Testis (tissue), 3 donors: ENCODE results near the gene FNDC3A. TPM values are rescaled to one million over a fixed set of nuclear protein-coding genes. Genes with fewer than 3 reads are reported as not detected.

Experiments used
- DNase-seq: peaks from one replicate; pipeline ENCODE4 v3.0.0-alpha.2; 2019
- H3K27ac ChIP-seq, 2 donors: fragments of 200-600 bp; sonication (generic); one replicate each; pipeline ENCODE4 v1.5.1; 2019
- H3K27me3 ChIP-seq: fragments of 200-600 bp; sonication (generic); one replicate; pipeline ENCODE4 v1.5.1; 2019
- H3K36me3 ChIP-seq: fragments of 200-600 bp; sonication (generic); one replicate; pipeline ENCODE4 v1.5.1; 2017; ENCODE audit warnings: low read depth; ENCODE audit errors: missing control alignments
- H3K4me1 ChIP-seq: fragments of 200-600 bp; sonication (generic); one replicate; pipeline ENCODE4 v1.5.1; 2019
- H3K4me3 ChIP-seq, 2 donors: fragments of 200-600 bp; sonication (generic); one replicate each; pipeline ENCODE4 v1.5.1; 2017 to 2019
- H3K9me3 ChIP-seq: fragments of 200-600 bp; sonication (generic); one replicate; pipeline ENCODE4 v1.5.1; 2017
- POLR2A ChIP-seq: fragments of 450-650 bp; IDR thresholded peaks from one replicate; pipeline ENCODE4 v1.6.1; 2017; ENCODE audit warnings: antibody characterized with exemption, mild to moderate bottlenecking, moderate library complexity
- WGBS, 2 donors: methylation state at CpG; one replicate each; pipeline ENCODE4 v1.1.5; 2018; 5-methylcytosine and 5-hydroxymethylcytosine counted together
- intact Hi-C: fragments of 100-400 bp; cut with DNase I; formaldehyde crosslinking; loops from one replicate; pipeline ENCODE4 v1.15.1; 2023; ENCODE audit warnings: low total_unique reads
- polyA plus RNA-seq: library from polyadenylated mRNA; stranded (reverse); fragments of 350-450 nt; fragmentation: Illumina TruSeq; extraction: RNeasy Lipid Tissue Mini Kit (QIAGEN cat#74804); gene quantifications from one replicate; pipeline ENCODE4 v1.2.3, GENCODE V29; 2014; ENCODE audit warnings: low read depth, low replicate concordance; ENCODE audit not compliant: insufficient read depth
- total RNA-seq, 2 donors: library from RNA; depleted of rRNA; stranded (reverse); fragments of >200 nt; gene quantifications; one replicate each; pipeline ENCODE4 v1.2.3, GENCODE V29; 2016
- TF ChIP-seq, protein P1 (sequence below), 3 experiments: fragments of 450-650 bp in 2 of 3; fragments of 200-600 bp in 1 of 3; sonication (generic) in 1 of 3; IDR thresholded peaks; one replicate each; pipeline ENCODE4 v1.5.1; 2016 to 2019; ENCODE audit warnings: antibody characterized with exemption in 3 of 3, mild to moderate bottlenecking in 2 of 3, moderate library complexity in 1 of 3

FNDC3A gene
- total and polyA plus RNA-seq, 3 donors from 2014 or later = 52.5 to 77.3 (median 75.0) TPM

DNA sequence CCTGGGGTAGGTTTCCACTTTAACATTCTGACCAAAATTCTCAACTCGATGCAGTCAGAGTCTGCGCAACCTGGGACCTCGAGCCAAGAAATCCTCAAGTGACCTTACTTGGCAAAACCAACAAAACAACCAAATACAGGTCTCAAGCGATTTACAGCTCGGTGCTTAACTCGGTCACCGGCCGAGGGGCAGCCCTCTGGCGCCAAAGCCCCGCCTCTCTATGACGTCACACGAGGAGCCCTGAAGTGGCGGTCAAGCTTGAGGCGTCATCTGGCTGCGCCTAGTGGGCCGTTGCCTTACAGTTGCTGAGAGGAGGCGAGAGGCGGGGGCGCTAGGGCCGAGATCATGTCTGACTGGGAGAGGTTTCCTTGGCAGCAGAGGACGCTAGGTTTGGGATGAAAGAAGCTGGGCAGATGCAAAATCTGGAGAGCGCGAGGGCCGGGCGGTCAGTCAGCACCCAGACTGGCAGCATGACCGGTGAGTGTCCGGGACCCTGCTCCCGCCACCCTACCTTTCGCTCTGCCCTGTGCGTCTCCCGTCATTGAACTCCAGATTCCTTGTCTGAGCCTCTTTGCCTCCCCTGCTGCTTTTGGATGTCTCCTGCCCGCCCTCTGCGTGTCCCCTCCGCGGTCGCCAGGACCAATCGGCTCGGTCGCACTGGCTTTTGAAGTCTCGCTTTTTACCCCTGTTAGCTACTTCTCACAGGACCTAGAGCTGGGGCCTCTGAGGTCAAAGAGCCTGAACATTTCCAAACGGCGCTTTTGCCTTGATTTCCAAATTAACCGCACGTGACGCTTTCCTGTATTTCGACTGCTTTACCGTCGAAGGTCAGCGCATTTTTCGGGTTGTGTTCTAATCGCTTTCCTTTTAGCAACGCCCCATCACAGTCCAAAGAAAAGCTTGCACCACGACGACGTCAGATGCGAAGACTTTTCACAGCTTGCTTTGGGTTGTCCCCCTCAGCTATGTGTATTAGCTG is 272.2 kb downstream of the FNDC3A start, which contains the start of gene CDADC1:
CDADC1 (plus strand) TSS at position 283 of the 979 bp plus-strand sequence; CDS start at position 396, 113 bp downstream.
- H3K27ac ChIP-seq = peak within 1 kb of the TSS; percentile 82 to 93
- DNase-seq = peak; percentile 99
- H3K4me3 ChIP-seq = peak within 1 kb of the TSS; percentile 72 to 96
- WGBS, 2 donors = 0% methylated on average over 51 to 56 of the region's 56 CpGs
- TF ChIP-seq POLR2A = no peak
- TF ChIP-seq, protein P1, sequence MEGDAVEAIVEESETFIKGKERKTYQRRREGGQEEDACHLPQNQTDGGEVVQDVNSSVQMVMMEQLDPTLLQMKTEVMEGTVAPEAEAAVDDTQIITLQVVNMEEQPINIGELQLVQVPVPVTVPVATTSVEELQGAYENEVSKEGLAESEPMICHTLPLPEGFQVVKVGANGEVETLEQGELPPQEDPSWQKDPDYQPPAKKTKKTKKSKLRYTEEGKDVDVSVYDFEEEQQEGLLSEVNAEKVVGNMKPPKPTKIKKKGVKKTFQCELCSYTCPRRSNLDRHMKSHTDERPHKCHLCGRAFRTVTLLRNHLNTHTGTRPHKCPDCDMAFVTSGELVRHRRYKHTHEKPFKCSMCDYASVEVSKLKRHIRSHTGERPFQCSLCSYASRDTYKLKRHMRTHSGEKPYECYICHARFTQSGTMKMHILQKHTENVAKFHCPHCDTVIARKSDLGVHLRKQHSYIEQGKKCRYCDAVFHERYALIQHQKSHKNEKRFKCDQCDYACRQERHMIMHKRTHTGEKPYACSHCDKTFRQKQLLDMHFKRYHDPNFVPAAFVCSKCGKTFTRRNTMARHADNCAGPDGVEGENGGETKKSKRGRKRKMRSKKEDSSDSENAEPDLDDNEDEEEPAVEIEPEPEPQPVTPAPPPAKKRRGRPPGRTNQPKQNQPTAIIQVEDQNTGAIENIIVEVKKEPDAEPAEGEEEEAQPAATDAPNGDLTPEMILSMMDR (IDR thresholded peaks at IDR 0.05) = peak in 2 of 3 experiments; percentile 7 to 25
- no peaks in the 10 kb centered on the region for H3K9me3 ChIP-seq
- H3K4me1 ChIP-seq = peaks cover 3% of the 10 kb centered on the region
- no peaks in the 10 kb centered on the region for H3K27me3 ChIP-seq
- intact Hi-C loops = no loop called here
- no peaks in the 10 kb centered on the region for H3K36me3 ChIP-seq

DNA sequence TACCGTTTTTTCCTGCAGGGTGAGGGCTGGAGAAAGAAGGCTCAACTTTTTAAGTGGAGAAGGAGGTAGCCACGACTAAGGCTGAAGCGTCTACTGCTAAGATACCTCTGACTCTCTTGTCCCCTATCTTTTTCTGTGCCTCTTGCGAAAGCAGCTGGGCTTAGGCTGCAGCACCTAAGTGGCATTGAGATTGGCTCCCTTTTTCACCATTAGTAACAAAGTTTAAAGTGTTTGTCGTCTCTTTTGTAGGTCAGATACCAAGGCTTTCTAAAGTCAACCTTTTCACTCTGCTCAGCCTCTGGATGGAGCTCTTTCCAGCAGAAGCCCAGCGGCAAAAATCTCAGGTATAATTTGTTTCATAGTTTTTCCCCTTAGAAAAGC is 272.9 kb downstream of the FNDC3A start:
- Histone ChIP-seq H3K4me3 (peak overlapping the region; percentile 72 to 96), H3K27me3 (no peaks in the 10 kb centered on the region), H3K27ac (peak overlapping the region; percentile 82 to 93), H3K36me3 (no peaks in the 10 kb centered on the region), H3K9me3 (no peaks in the 10 kb centered on the region), H3K4me1 (peaks cover 3% of the 10 kb centered on the region)
- intact Hi-C loops = no loop called here
- 6 to 7% methylated on average over 6 of the region's 6 CpGs for WGBS, 2 donors
- TF ChIP-seq POLR2A = no peak
- TF ChIP-seq, protein P1 (IDR thresholded peaks at IDR 0.05) = no peak
- no peak for DNase-seq

DNA sequence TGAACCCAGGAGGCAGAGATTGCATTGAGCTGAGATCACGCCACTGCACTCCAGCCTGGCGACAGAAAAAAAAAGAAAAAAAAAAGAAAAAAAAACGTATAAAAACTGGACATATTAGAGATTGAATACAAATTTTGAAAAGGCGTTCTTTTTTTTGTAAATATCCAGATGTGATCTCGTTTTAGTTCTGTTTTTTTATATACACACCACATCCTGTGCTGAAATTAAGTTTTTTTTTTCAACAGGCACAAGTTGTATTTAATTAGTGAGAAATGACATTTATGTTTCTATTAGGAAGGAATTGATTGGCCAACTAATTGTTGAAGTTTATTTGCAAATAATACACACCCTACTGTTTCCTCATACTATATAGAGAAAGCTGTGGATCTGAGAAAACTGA is 275.6 kb downstream of the FNDC3A start:
- whole genome bisulfite sequencing, 2 donors = 83 to 87% methylated on average over 5 of the region's 5 CpGs
- Histone ChIP-seq H3K27me3 (no peaks in the 10 kb centered on the region), H3K4me3 (no peak overlapping the region), H3K27ac (no peak overlapping the region), H3K9me3 (no peaks in the 10 kb centered on the region), H3K36me3 (no peaks in the 10 kb centered on the region), H3K4me1 (peaks cover 3% of the 10 kb centered on the region)
- intact Hi-C loops = no loop called here
- TF ChIP-seq, protein P1 (IDR thresholded peaks at IDR 0.05) = no peak
- TF ChIP-seq POLR2A = no peak
- DNase-seq = no peak

DNA sequence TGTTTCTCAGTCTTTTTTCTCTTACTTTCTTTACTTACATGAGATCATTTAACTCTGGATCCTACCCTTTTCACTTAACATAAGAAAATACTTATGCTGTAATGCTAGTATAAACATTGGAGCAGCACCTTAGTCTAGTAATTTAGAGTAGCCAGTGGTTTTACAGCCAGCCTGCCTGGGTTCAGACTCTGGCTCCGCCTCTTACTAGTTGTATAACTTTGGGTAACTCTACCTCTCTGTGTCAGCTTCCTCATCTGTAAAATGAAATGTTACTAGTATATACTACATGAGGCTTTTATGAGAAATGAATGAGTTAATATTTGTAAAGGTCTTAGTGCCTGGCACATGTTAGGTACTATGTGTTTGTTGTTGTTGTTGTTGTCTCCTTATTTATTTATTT is 277.6 kb downstream of the FNDC3A start:
- no peak overlapping the region for H3K27ac ChIP-seq
- no peaks in the 10 kb centered on the region for H3K27me3 ChIP-seq
- H3K4me1 ChIP-seq = peaks cover 3% of the 10 kb centered on the region
- H3K36me3 ChIP-seq = no peaks in the 10 kb centered on the region
- TF ChIP-seq POLR2A = no peak
- TF ChIP-seq, protein P1 (IDR thresholded peaks at IDR 0.05) = no peak
- WGBS, 2 donors = 94 to 97% methylated on average over 1 of the region's 1 CpG
- intact Hi-C loops = no loop called here
- H3K9me3 ChIP-seq = no peaks in the 10 kb centered on the region
- no peak for DNase-seq
- no peak overlapping the region for H3K4me3 ChIP-seq
